HepG2 (cell line): ENCODE results near the gene PDK3.

ENCODE experiments used
- EZH2 ChIP-seq: conservative IDR thresholded peaks from 2 replicates; pipeline ENCODE4 v1.6.1; 2012; ENCODE audit warnings: mild to moderate bottlenecking, low read depth, low read length, moderate library complexity
- TF ChIP-seq, protein P1 (sequence below): sonication (generic); formaldehyde crosslinking; IDR thresholded peaks from 2 replicates; pipeline ENCODE4 v1.5.0; 2020; ENCODE audit warnings: mild to moderate bottlenecking, missing genetic modification reagents, moderate library complexity

DNA sequence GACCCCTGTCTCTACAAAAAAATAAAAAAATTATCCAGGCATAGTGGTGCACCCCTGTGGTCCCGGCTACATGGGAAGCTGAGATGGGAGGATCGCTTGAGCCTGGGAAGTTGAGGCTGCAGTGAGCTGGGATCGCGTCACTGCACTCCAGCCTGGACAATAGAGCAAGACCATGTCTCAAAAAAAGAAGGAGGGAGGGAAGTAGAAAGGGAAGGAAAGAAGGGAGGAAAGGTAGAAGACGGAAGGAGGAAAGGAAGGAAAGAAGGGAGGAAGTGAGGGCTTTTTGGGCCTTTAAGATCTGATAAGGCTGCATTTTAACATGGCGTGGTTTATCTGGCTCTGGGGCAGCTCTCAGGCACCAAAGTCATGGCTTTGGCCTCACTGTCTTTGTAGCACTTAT lies 10.4 kb downstream of the PDK3 start:
- TF ChIP-seq EZH2: no peak
- TF ChIP-seq, protein P1, sequence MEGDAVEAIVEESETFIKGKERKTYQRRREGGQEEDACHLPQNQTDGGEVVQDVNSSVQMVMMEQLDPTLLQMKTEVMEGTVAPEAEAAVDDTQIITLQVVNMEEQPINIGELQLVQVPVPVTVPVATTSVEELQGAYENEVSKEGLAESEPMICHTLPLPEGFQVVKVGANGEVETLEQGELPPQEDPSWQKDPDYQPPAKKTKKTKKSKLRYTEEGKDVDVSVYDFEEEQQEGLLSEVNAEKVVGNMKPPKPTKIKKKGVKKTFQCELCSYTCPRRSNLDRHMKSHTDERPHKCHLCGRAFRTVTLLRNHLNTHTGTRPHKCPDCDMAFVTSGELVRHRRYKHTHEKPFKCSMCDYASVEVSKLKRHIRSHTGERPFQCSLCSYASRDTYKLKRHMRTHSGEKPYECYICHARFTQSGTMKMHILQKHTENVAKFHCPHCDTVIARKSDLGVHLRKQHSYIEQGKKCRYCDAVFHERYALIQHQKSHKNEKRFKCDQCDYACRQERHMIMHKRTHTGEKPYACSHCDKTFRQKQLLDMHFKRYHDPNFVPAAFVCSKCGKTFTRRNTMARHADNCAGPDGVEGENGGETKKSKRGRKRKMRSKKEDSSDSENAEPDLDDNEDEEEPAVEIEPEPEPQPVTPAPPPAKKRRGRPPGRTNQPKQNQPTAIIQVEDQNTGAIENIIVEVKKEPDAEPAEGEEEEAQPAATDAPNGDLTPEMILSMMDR (CRISPR knock-in tag): no peak
